ENCODE results near the gene C5orf15.

GRCh38 chr5:133938039-133938821, 30.2 kb downstream of the C5orf15 start:
- TF ChIP-seq, protein P1, sequence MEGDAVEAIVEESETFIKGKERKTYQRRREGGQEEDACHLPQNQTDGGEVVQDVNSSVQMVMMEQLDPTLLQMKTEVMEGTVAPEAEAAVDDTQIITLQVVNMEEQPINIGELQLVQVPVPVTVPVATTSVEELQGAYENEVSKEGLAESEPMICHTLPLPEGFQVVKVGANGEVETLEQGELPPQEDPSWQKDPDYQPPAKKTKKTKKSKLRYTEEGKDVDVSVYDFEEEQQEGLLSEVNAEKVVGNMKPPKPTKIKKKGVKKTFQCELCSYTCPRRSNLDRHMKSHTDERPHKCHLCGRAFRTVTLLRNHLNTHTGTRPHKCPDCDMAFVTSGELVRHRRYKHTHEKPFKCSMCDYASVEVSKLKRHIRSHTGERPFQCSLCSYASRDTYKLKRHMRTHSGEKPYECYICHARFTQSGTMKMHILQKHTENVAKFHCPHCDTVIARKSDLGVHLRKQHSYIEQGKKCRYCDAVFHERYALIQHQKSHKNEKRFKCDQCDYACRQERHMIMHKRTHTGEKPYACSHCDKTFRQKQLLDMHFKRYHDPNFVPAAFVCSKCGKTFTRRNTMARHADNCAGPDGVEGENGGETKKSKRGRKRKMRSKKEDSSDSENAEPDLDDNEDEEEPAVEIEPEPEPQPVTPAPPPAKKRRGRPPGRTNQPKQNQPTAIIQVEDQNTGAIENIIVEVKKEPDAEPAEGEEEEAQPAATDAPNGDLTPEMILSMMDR (IDR thresholded peaks at IDR 0.05) = no peak
- no peak for TF ChIP-seq POLR2A (IDR thresholded peaks at IDR 0.05)
